GM12878 (cell line): ENCODE measurements around the gene ELOF1. TPM values are rescaled to one million over a fixed set of nuclear protein-coding genes. Genes with fewer than 3 reads are reported as not detected.

Source experiments
- CBX3 ChIP-seq: fragments of 200-600 bp; sonication (generic); IDR thresholded peaks from 2 replicates; pipeline ENCODE4 v1.6.1; 2016; ENCODE audit warnings: low read depth, borderline replicate concordance
- CHD1 ChIP-seq: IDR thresholded peaks from 2 replicates; pipeline ENCODE4 v1.6.1; 2012; ENCODE audit warnings: low read depth, low read length, improper control_type of control experiment
- E2F4 ChIP-seq: IDR thresholded peaks from 2 replicates; pipeline ENCODE4 v1.6.1; 2012; ENCODE audit warnings: low read depth, low read length, improper control_type of control experiment
- EED ChIP-seq: sonication (generic); IDR thresholded peaks from 2 replicates; pipeline ENCODE4 v1.6.1; 2016; ENCODE audit warnings: antibody characterized with exemption, low read depth
- HCFC1 ChIP-seq: fragments of 150-350 bp; IDR thresholded peaks from 2 replicates; pipeline ENCODE4 v1.6.1; 2014; ENCODE audit warnings: low read length
- KDM1A ChIP-seq: fragments of 200-600 bp; sonication (generic); IDR thresholded peaks from 2 replicates; pipeline ENCODE4 v1.6.1; 2016; ENCODE audit warnings: borderline replicate concordance
- MEF2A ChIP-seq: IDR thresholded peaks from 2 replicates; pipeline ENCODE4 v1.6.1; 2011; ENCODE audit warnings: low read depth, mild to moderate bottlenecking, low read length, moderate library complexity; ENCODE audit not compliant: insufficient read depth
- MEF2B ChIP-seq: fragments of 450-650 bp; IDR thresholded peaks from 2 replicates; pipeline ENCODE4 v1.6.1; 2018; ENCODE audit warnings: mild to moderate bottlenecking, moderate library complexity; ENCODE audit not compliant: partially characterized antibody, poor library complexity, severe bottlenecking
- NFYA ChIP-seq: IDR thresholded peaks from 2 replicates; pipeline ENCODE4 v1.6.1; 2011; ENCODE audit warnings: low read depth, mild to moderate bottlenecking, low read length, improper control_type of control experiment, borderline replicate concordance
- PRDM15 ChIP-seq: fragments of 450-650 bp; formaldehyde crosslinking; IDR thresholded peaks from 2 replicates; pipeline ENCODE4 v1.4.0; 2020; ENCODE audit warnings: mild to moderate bottlenecking, moderate library complexity
- RAD51 ChIP-seq: fragments of 450-650 bp; IDR thresholded peaks from 2 replicates; pipeline ENCODE4 v1.6.1; 2016; ENCODE audit warnings: moderate library complexity, mild to moderate bottlenecking, inconsistent platforms
- SIN3A ChIP-seq: IDR thresholded peaks from 2 replicates; pipeline ENCODE4 v1.6.1; 2012; ENCODE audit warnings: low read depth, low read length, improper control_type of control experiment
- polyA plus RNA-seq, 11 experiments: library from polyadenylated mRNA; depleted of rRNA in 4 of 11; unstranded in 6 of 11; stranded (reverse) in 5 of 11; fragments of >200 nt; fragmentation: Nextera tagmentation in 4 of 11; fragmentation: Illumina TruSeq in 1 of 11; extraction: Ambion mirVana in 4 of 11; extraction: Trizol in 1 of 11; gene quantifications; 1 replicate in 1 of 11; 2 replicates in 10 of 11; pipeline versions ENCODE4 v1.2.1 to v1.2.3, GENCODE V29; 2011 to 2016; ENCODE audit warnings: inconsistent platforms in 2 of 11, missing spikeins in 2 of 11, low read depth in 1 of 11
- total RNA-seq, 4 experiments: library from RNA; depleted of rRNA in 3 of 4; stranded (reverse); fragments of >200 nt in 3 of 4; fragmentation: Illumina TruSeq in 1 of 4; extraction: Trizol in 1 of 4; gene quantifications; 2 replicates each; pipeline versions ENCODE4 v1.2.1 to v1.2.3, GENCODE V29; 2013 to 2021
- TF ChIP-seq, protein P1 (sequence below): fragments of 450-650 bp; IDR thresholded peaks from 2 replicates; pipeline ENCODE4 v1.6.1; 2018; ENCODE audit warnings: borderline replicate concordance, mild to moderate bottlenecking; ENCODE audit not compliant: partially characterized antibody
- TF ChIP-seq, protein P2 (sequence below): fragments of 450-650 bp; IDR thresholded peaks from 2 replicates; pipeline ENCODE4 v1.6.1; 2016; ENCODE audit warnings: mild to moderate bottlenecking
- TF ChIP-seq, protein P3 (sequence below): fragments of 150-350 bp; IDR thresholded peaks from 2 replicates; pipeline ENCODE4 v1.6.1; 2016; ENCODE audit warnings: low read depth, low read length

Gene ELOF1
- total and polyA plus RNA-seq, 10 of the 15 experiments (the other 5 are each of a cell fraction or from before 2014, with no cell fraction given): 11.7 to 124 (median 92.9) TPM

GRCh38 chr19:11505504-11506100 is 53.4 kb downstream of the ELOF1 start, which contains the start of gene ZNF653 (continued):
- TF ChIP-seq PRDM15 (CRISPR knock-in tag) (no peak), RAD51 (no peak), NFYA (no peak), CHD1 (no peak), SIN3A (peak; percentile 73; the same call in 1 of the 2 replicates), E2F4 (peak; percentile 67; the same call in 1 of the 2 replicates), KDM1A (no peak), EED (no peak), HCFC1 (peak; percentile 87), MEF2B (no peak), CBX3 (no peak), MEF2A (0 out of 2 replicates have a peak, but pooled peaks have one; percentile 3)
- TF ChIP-seq, protein P1, sequence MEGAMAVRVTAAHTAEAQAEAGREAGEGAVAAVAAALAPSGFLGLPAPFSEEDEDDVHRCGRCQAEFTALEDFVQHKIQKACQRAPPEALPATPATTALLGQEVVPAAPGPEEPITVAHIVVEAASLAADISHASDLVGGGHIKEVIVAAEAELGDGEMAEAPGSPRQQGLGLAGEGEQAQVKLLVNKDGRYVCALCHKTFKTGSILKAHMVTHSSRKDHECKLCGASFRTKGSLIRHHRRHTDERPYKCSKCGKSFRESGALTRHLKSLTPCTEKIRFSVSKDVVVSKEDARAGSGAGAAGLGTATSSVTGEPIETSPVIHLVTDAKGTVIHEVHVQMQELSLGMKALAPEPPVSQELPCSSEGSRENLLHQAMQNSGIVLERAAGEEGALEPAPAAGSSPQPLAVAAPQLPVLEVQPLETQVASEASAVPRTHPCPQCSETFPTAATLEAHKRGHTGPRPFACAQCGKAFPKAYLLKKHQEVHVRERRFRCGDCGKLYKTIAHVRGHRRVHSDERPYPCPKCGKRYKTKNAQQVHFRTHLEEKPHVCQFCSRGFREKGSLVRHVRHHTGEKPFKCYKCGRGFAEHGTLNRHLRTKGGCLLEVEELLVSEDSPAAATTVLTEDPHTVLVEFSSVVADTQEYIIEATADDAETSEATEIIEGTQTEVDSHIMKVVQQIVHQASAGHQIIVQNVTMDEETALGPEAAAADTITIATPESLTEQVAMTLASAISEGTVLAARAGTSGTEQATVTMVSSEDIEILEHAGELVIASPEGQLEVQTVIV: no peak
- TF ChIP-seq, protein P2, sequence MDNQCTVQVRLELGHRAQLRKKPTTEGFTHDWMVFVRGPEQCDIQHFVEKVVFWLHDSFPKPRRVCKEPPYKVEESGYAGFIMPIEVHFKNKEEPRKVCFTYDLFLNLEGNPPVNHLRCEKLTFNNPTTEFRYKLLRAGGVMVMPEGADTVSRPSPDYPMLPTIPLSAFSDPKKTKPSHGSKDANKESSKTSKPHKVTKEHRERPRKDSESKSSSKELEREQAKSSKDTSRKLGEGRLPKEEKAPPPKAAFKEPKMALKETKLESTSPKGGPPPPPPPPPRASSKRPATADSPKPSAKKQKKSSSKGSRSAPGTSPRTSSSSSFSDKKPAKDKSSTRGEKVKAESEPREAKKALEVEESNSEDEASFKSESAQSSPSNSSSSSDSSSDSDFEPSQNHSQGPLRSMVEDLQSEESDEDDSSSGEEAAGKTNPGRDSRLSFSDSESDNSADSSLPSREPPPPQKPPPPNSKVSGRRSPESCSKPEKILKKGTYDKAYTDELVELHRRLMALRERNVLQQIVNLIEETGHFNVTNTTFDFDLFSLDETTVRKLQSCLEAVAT: no peak
- TF ChIP-seq, protein P3, sequence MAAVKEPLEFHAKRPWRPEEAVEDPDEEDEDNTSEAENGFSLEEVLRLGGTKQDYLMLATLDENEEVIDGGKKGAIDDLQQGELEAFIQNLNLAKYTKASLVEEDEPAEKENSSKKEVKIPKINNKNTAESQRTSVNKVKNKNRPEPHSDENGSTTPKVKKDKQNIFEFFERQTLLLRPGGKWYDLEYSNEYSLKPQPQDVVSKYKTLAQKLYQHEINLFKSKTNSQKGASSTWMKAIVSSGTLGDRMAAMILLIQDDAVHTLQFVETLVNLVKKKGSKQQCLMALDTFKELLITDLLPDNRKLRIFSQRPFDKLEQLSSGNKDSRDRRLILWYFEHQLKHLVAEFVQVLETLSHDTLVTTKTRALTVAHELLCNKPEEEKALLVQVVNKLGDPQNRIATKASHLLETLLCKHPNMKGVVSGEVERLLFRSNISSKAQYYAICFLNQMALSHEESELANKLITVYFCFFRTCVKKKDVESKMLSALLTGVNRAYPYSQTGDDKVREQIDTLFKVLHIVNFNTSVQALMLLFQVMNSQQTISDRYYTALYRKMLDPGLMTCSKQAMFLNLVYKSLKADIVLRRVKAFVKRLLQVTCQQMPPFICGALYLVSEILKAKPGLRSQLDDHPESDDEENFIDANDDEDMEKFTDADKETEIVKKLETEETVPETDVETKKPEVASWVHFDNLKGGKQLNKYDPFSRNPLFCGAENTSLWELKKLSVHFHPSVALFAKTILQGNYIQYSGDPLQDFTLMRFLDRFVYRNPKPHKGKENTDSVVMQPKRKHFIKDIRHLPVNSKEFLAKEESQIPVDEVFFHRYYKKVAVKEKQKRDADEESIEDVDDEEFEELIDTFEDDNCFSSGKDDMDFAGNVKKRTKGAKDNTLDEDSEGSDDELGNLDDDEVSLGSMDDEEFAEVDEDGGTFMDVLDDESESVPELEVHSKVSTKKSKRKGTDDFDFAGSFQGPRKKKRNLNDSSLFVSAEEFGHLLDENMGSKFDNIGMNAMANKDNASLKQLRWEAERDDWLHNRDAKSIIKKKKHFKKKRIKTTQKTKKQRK: no peak
